Measurements from ENCODE around the gene ANKRD33B. TPM values are rescaled to one million over a fixed set of nuclear protein-coding genes. Genes with fewer than 3 reads are reported as not detected.

ANKRD33B gene
- total and polyA plus RNA-seq, 2 donors from 2014 or later = 4.8 to 20.3 TPM

DNA sequence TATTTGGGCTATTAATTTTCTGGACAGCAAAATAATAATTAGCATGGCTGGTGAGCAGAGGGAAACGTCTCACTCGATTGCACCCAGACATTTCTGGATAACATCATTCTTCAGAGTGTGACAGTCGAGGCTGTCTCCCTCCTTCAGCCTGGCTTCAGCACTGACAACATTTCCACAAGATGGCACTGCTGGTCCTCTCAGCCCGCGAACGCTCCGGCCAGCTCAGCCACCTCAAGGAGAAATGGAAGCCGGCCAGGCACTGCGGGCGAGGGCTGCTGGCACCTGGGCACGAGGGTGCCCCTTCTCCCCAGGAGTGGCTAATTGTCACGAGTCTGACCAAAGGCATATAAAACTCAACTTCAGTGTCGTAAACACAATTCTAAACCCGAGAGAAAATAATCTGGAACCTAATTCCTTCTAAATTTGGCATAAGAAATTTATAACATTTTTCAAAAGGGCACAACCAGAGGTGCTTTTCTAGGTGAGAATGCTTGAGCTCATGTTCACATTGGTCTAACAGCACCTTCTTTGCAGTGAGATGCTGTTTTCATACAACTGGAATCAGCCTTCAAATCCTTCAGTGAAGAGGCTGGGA is 131.3 kb downstream of the ANKRD33B start:
- peak overlapping the region in 1 of 2 donors; percentile 20 for H3K27ac ChIP-seq (ENCODE audit: low read depth in 2 of 2, low read length in 2 of 2)
- DNase-seq = peak; percentile 78 to 90 (median 84)
- H3K27me3 ChIP-seq (ENCODE audit: control insufficient read depth, insufficient read depth, low read length) = no peaks in the 10 kb centered on the region
- H3K4me1 ChIP-seq (ENCODE audit: control insufficient read depth in 2 of 3, insufficient read depth in 2 of 3, low read depth in 1 of 3, low read length in 3 of 3) = peaks cover 0 to 8% (median 0%) of the 10 kb centered on the region in 3 donors
- peak overlapping the region in 1 of 3 donors; percentile 12 for H3K9ac ChIP-seq (ENCODE audit: low read length in 3 of 3)
- no peak for FAIRE-seq
- no peaks in the 10 kb centered on the region for H3K36me3 ChIP-seq (ENCODE audit: control insufficient read depth in 2 of 3, insufficient read depth in 3 of 3, low read length in 3 of 3)
- no peaks in the 10 kb centered on the region for H3K9me3 ChIP-seq (ENCODE audit: control insufficient read depth in 2 of 3, insufficient read depth in 1 of 3, low read length in 3 of 3)
- intact Hi-C loops (cut with DNase I) = no loop called here
- H3K4me3 ChIP-seq (ENCODE audit: low read length in 3 of 3) = no peak overlapping the region
- TF ChIP-seq, protein P1, sequence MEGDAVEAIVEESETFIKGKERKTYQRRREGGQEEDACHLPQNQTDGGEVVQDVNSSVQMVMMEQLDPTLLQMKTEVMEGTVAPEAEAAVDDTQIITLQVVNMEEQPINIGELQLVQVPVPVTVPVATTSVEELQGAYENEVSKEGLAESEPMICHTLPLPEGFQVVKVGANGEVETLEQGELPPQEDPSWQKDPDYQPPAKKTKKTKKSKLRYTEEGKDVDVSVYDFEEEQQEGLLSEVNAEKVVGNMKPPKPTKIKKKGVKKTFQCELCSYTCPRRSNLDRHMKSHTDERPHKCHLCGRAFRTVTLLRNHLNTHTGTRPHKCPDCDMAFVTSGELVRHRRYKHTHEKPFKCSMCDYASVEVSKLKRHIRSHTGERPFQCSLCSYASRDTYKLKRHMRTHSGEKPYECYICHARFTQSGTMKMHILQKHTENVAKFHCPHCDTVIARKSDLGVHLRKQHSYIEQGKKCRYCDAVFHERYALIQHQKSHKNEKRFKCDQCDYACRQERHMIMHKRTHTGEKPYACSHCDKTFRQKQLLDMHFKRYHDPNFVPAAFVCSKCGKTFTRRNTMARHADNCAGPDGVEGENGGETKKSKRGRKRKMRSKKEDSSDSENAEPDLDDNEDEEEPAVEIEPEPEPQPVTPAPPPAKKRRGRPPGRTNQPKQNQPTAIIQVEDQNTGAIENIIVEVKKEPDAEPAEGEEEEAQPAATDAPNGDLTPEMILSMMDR (IDR thresholded peaks at IDR 0.05; ENCODE audit: borderline replicate concordance, extremely low read depth, insufficient read depth) = peak; percentile 86

DNA sequence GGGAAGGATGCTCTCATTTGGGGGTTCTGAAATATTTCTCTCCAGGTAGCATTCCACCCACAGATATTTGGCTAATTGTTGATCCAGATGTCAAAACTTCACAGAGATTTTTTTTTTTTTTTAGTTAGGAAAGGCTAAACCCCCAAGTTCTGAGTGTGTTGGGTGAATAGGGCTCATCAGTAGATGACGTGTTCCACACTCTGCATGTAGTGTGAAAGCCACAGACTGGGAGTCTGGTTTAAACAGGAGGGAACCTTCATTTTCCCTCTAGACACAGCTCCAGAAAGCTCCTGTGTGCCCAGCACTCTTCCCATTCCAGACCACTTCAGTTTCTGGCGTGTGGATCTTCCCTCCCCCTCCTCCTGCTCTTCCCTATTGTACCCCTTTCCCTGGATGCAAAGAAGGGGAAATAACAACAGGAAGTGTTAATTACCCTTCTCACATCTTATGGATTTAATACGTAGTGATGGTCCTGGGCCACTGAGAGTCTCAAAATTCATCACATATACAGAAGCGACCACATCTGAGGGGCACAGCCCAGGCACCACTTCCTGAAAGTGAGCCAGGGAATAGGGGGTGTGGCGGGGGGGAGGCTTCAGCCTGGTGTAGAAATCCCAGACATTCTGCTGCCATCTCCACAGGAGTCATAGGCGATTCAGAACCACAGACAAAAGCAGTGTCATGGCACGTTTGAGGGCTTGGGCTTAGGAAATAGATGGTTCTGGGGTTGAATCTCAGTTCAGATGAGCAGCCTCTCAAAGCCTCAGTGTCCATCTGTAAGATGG is 132.1 kb downstream of the ANKRD33B start:
- DNase-seq (no peak), FAIRE-seq (no peak)
- Histone ChIP-seq H3K27ac (ENCODE audit: low read depth in 2 of 2, low read length in 2 of 2) (peak overlapping the region in 1 of 2 donors; percentile 20), H3K36me3 (ENCODE audit: control insufficient read depth in 2 of 3, insufficient read depth in 3 of 3, low read length in 3 of 3) (no peaks in the 10 kb centered on the region), H3K9ac (ENCODE audit: low read length in 3 of 3) (no peak overlapping the region), H3K27me3 (ENCODE audit: control insufficient read depth, insufficient read depth, low read length) (no peaks in the 10 kb centered on the region), H3K4me1 (ENCODE audit: control insufficient read depth in 2 of 3, insufficient read depth in 2 of 3, low read depth in 1 of 3, low read length in 3 of 3) (peaks cover 0 to 8% (median 0%) of the 10 kb centered on the region in 3 donors), H3K4me3 (ENCODE audit: low read length in 3 of 3) (no peak overlapping the region), H3K9me3 (ENCODE audit: control insufficient read depth in 2 of 3, insufficient read depth in 1 of 3, low read length in 3 of 3) (no peaks in the 10 kb centered on the region)
- intact Hi-C loops (cut with DNase I) = no loop called here
- TF ChIP-seq, protein P1 (IDR thresholded peaks at IDR 0.05; ENCODE audit: borderline replicate concordance, extremely low read depth, insufficient read depth) = no peak

DNA sequence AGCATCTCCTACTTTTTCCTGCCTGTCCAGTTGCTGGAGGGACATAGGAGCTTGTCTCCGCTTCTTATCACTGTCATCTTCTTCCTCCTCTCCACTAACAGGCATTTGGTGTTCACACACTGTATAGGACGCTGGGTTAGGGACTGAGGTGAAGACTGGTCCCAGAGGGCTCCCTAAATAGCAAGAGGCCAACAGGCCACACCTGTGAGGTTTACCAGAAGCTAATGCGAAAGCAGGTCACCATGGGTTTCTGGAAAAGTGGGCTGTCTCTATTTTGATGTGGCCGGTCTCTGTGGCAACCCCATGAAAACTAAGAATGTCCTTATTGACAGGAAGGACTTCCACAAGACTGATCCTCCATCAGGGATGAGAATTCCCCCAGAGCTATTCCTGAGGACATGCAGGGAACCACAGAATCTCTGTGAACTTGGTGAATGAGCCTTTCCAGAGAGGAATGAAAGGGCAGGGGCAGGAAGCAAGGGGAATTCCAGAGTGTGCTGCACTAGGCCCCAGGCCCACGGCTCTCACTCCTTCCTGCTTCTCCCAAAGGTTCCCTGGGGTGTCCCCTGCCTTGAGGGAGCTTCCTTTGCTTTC is 135.5 kb downstream of the ANKRD33B start:
- H3K36me3 ChIP-seq (ENCODE audit: control insufficient read depth in 2 of 3, insufficient read depth in 3 of 3, low read length in 3 of 3) = no peaks in the 10 kb centered on the region
- H3K9me3 ChIP-seq (ENCODE audit: control insufficient read depth in 2 of 3, insufficient read depth in 1 of 3, low read length in 3 of 3) = no peaks in the 10 kb centered on the region
- intact Hi-C loops (cut with DNase I) = no loop called here
- H3K9ac ChIP-seq (ENCODE audit: low read length in 3 of 3) = no peak overlapping the region
- no peak overlapping the region for H3K4me3 ChIP-seq (ENCODE audit: low read length in 3 of 3)
- FAIRE-seq (no peak), DNase-seq (no peak)
- peaks cover 0 to 12% (median 6%) of the 10 kb centered on the region in 3 donors for H3K4me1 ChIP-seq (ENCODE audit: control insufficient read depth in 2 of 3, insufficient read depth in 2 of 3, low read depth in 1 of 3, low read length in 3 of 3)
- TF ChIP-seq, protein P1 (IDR thresholded peaks at IDR 0.05; ENCODE audit: borderline replicate concordance, extremely low read depth, insufficient read depth) = no peak
- no peaks in the 10 kb centered on the region for H3K27me3 ChIP-seq (ENCODE audit: control insufficient read depth, insufficient read depth, low read length)
- no peak overlapping the region for H3K27ac ChIP-seq (ENCODE audit: low read depth in 2 of 2, low read length in 2 of 2)
